HG02840 (cell line): ENCODE data around the gene GALE.
"Not testable (repeated sequence)": the region's sequence is repeated elsewhere in the genome, so short reads cannot be mapped to it uniquely, and the experiment has no call there.

Experiments
- ATAC-seq: cut with Tn5 transposase; IDR thresholded peaks from one replicate; pipeline ENCODE4 v1.9.1; 2021; ENCODE audit warnings: mild to moderate bottlenecking, moderate library complexity, moderate number of reproducible peaks; ENCODE audit not compliant: unreplicated experiment, low FRiP score

GALE gene

GRCh38 chr1:23793861-23794731 is 6.5 kb downstream of the GALE start:
- ATAC-seq: no peak

- no peak for ATAC-seq
These were observed 7.4 kb downstream of the GALE start for GRCh38 chr1:23793018-23793781.

- no peak for ATAC-seq
These were observed 8.2 kb downstream of the GALE start for GRCh38 chr1:23792151-23792945.

- no peak for ATAC-seq
These were observed 9.0 kb downstream of the GALE start for GRCh38 chr1:23791516-23792047.

- ATAC-seq: peak; percentile 65
These were observed 9.6 kb downstream of the GALE start, which contains the start of gene LYPLA2 for GRCh38 chr1:23790696-23791515. Gene LYPLA2 (plus strand): TSS chr1:23791145. CDS start chr1:23792683, 1,538 bp downstream.

GRCh38 chr1:23788695-23789094 is 11.9 kb downstream of the GALE start:
- no peak for ATAC-seq

- no peak for ATAC-seq
These were observed 12.9 kb downstream of the GALE start for GRCh38 chr1:23787701-23788100.

- ATAC-seq: no peak
These were observed 15.7 kb downstream of the GALE start for GRCh38 chr1:23784846-23785245.

- ATAC-seq: not testable (repeated sequence)
These were observed 17.4 kb downstream of the GALE start for GRCh38 chr1:23783141-23783540.

GRCh38 chr1:23779826-23780371 is 20.7 kb downstream of the GALE start:
- no peak for ATAC-seq

GRCh38 chr1:23777979-23778814 is 22.4 kb downstream of the GALE start, which contains the start of gene PITHD1:
Gene PITHD1 (plus strand): TSS chr1:23778418. CDS start chr1:23778516, 98 bp downstream.
- ATAC-seq: peak; percentile 65

- no peak for ATAC-seq
These were observed 24.3 kb downstream of the GALE start for GRCh38 chr1:23776217-23776616.

- no peak for ATAC-seq
These were observed 26.2 kb downstream of the GALE start for GRCh38 chr1:23774174-23774880.

GRCh38 chr1:23772854-23773242 is 27.7 kb downstream of the GALE start:
- no peak for ATAC-seq

GRCh38 chr1:23772049-23772853 is 28.3 kb downstream of the GALE start:
- no peak for ATAC-seq

GRCh38 chr1:23768733-23769132 is 31.8 kb downstream of the GALE start:
- no peak for ATAC-seq

- ATAC-seq: no peak
These were observed 37.4 kb downstream of the GALE start for GRCh38 chr1:23763041-23763577.
